Dedifferentiated amniotic fluid mesenchymal stem cell (primary cell): ENCODE measurements around the gene TSPAN5.
"Not testable (repeated sequence)": the region's sequence is repeated elsewhere in the genome, so short reads cannot be mapped to it uniquely, and the experiment has no call there.

Source experiments
- DNase-seq: peaks from one replicate; pipeline ENCODE4 v3.0.0-alpha.2; 2016; ENCODE audit errors: extremely low spot score

TSPAN5 gene

DNA sequence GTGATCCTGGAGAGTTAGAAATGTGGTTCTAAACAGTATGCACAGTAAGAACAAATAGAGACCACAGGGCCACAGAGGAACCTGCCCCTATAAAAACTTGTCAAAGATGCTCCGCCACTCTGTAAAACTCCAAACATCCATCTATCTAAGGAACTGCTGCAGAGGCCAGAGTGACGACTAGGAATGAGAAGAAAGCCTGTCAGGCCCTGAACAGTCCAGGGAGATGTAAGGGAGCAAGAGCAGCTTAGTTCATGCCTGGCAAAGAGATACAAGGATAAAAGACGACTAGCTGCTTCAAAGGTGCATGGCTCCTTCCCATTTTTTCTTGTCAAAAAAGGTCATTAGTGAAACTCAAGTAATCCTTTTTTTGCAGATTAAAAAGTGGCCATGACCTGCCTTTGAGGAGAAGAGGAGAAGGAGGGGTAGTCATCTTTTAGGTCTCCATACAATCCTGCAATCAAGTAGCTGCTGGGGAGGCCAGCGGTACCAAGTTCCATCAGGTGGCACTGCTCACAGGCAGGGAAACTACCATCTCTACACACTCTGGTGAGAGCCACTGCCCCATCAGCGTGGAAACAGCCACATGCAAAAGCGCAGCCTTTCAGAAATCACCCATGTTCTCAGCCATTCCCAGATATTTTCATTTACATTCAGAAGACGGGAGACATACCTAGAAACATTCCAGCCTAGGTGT lies 162.1 kb downstream of the TSPAN5 start:
- DNase-seq, result no peak

DNA sequence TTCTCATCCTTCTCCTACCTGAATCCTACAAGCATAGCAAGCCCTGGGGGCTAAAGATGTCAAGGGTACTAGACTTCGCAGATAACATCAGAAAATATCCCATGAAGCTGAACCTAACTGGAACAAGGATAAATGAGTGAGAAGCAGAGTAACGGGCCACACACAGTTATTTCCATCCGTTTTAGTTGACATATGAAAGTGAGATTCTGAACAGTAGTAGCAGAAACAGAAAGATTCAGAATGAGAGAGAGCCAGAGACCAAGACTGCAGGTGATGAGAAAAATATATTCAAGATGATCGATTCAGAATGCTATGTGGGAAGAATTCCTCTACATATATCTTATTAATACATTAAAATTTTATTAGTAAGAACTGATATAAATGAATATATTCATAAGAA lies 165.1 kb downstream of the TSPAN5 start:
- no peak for DNase-seq

- no peak for DNase-seq
Measured at GRCh38 chr4:98491899-98492559, 166.4 kb downstream of the TSPAN5 start.

GRCh38 chr4:98490251-98490650 lies 168.2 kb downstream of the TSPAN5 start:
- DNase-seq, result no peak

- no peak for DNase-seq
Measured at GRCh38 chr4:98485816-98486345, 172.5 kb downstream of the TSPAN5 start.

DNA sequence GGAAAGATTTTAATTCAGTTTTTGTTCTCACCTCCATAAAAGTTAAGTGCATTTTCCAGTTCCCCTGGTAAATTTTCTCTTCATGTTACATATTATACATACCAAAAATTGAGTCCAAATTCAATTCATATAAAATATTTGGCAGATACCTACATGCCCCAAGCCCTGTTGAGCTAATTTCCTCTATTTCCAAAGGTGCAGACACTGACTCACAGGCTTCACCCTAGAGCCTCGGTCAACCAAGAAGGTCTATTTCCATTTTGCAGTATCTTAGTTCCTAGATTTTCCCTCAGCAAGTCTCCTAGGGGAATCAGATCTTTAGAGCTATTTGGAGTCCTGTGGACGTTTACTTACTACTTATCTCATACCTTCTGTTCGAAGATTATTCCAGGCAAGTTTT lies 174.4 kb downstream of the TSPAN5 start:
- no peak for DNase-seq

GRCh38 chr4:98482847-98483806 lies 175.3 kb downstream of the TSPAN5 start:
- DNase-seq, result no peak

- no peak for DNase-seq
Measured at GRCh38 chr4:98482503-98482846, 175.9 kb downstream of the TSPAN5 start.

GRCh38 chr4:98481167-98481566 lies 177.2 kb downstream of the TSPAN5 start:
- no peak for DNase-seq

DNA sequence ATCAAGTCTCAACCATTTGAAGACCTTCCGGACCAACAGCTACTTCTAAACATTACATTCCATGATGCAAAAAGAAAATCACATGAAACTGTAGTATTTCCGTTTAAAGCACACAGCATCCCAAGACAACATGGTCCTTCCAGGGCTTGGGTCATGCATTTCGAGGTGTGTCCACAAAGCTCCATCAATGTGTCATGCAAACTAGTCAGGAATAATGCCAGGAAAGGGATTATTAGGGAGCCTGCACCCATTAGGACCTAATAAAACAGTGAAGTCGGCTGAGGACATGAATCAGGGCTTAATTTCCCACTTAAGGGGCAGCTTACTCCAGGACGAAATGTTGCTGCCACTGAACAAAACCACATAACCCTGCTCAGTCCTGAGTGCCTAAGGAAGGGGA lies 177.9 kb downstream of the TSPAN5 start:
- DNase-seq, result no peak

DNA sequence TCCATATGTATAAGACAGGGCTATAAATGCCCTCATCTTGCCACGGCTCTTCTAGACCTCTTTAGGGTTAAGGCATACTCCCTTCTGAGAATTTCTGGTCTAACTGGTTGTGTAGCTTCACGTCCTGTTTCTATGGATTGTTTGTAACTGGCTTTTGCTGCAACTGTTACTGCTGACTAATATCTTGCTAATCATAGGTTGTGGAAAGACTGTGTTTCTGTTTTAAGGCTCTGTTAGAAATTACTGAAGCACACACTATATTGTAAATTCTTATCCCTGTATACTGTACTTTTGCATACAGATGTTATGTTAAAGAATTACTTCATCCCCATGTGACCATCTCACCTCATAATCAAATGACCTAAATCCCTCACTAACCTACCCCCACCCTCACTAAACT lies 178.8 kb downstream of the TSPAN5 start:
- not testable (repeated sequence) for DNase-seq

GRCh38 chr4:98476891-98477290 lies 181.5 kb downstream of the TSPAN5 start:
- no peak for DNase-seq

DNA sequence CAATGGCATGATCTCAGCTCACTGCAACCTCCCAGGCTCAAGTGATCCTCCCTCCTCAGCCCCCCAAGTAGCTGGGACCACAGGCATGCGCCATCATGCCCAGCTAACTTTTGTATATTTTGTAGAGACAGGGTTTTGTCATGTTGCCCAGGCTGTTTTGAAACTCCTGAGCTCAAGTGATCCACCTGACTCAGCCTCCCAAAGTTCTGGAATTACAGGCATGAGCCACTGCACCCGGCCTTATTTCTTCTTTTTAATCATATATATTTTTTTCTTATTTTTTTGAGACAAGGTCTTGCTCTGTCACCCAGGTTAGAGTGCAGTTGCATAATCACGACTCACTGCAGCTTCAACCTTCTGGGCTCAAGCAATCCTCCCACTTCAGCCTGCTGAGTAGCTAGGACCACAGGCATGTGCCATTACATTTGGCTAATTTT lies 184.0 kb downstream of the TSPAN5 start:
- peak; percentile 53 for DNase-seq

DNA sequence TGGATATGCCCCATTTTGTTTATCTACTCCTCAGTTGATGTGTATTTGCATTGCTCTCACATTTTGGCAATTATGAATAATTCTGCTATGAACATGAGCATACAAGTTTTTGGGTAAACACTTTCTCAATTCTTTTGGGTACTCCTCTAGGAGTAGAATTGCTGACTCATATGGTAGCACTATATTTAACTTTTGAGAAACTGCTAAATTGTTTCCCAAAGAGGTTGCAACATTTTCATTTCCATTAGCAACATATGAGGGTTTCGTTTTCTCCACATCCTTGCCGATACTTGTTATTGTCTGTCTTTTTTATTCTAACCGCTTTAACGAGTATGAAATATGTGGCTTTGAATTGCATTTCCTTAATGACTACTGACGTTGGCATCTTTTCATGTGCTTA lies 185.4 kb downstream of the TSPAN5 start:
- no peak for DNase-seq

GRCh38 chr4:98470831-98471230 lies 187.6 kb downstream of the TSPAN5 start:
- no peak for DNase-seq

DNA sequence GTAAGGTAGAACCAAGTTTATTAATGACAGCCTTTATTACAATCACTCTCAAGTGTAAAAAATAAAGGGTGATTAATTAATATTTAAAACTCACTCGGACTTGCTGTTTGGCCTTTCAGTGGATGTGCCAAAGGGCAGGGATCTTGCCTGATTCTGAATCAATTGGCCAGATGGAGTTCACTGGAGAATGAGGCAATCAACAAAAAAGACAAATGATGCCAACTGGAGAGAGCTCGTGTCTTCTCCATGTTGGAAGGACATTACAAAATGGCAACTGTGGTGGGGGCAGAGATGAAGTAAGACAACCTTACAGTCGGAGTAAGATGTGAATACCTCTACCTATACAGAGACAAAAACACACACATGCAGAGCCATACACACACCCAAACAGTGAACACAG lies 188.0 kb downstream of the TSPAN5 start:
- no peak for DNase-seq

GRCh38 chr4:98469771-98470170 lies 188.6 kb downstream of the TSPAN5 start:
- no peak for DNase-seq

GRCh38 chr4:98468709-98469108 lies 189.7 kb downstream of the TSPAN5 start:
- DNase-seq, result no peak

- DNase-seq, result peak; percentile 87
Measured at GRCh38 chr4:98467627-98468072, 190.8 kb downstream of the TSPAN5 start.

DNA sequence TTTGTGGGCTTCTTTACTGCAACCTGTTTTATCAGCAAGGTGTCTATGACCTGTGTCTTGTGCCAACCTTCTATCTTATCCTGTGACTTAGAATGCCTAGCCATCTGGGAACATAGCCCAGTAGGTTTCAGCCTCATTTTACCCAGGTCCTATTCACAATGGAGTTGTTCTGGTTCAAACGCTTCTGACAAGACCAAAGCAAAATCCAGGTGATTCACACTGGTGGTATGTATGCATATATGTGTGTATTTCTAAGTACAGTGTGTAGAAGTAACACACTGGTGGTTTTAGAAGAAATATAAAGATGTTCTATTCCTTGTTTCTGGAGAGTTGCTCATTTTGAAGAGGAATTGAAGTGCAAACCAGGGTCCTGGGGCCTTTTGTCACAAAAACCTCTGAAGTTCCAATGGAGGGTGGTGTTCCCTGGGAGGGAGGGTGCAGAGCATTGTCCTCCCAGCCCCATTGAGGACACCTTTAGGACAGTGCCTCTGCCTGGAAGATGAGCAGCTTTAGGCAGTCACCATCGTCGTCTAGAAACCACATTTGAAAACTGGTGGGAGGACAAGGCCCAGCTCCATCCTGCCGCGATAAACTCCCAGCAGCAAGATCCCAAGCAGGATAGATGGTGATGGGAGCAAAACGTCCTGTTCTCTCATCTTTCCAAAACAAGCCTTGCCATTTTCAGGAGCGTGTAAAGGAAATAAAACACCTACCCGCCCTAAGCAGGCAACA lies 191.4 kb downstream of the TSPAN5 start:
- DNase-seq, result no peak

- no peak for DNase-seq
Measured at GRCh38 chr4:98462487-98462886, 195.9 kb downstream of the TSPAN5 start.
